Activated naive CD8-positive, alpha-beta T cell treated with anti-CD3 and anti-CD28 coated beads, Interleukin-2, amount 50 U/mL, for 16 hours (primary cell): ENCODE measurements around the gene SCARF1.

Experiments
- DNase-seq: peaks from one replicate; pipeline ENCODE4 v3.0.0-alpha.2; 2020; ENCODE audit warnings: low read depth, low spot score

Gene SCARF1

DNA sequence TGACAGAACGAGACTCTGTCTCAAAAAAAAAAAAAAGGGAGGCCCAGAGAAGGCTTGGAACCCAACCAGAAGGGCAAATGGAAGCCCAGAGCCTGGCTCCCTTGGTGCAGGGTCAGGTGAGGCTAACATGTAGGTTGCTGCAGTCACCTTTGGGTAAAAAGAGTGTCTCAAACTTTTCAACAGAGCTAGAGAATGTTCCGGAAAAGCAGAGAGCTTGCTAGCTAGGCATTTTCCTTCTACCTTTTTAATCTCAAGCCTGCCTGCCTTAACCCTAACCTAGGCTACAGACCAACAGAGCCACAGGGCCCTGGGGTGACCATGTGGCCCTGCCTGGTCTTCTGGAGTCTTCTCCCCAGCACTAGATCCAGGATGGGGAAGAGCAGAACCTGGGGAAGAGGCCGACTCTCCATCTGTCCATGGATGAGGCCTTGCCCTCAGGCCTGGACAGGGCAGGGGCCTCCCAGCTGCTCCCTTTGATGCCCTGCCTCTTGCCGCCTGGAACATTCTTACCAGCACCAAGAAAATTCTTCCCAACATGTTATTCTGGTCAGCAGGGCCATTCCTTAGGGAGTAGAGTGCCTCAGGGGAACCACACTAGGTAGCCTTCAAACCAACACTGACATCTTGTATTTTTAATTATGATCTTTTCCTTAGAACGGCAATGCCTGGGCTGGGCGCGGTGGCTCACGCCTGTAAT lies 47.0 kb downstream of the SCARF1 start:
- no peak for DNase-seq

DNA sequence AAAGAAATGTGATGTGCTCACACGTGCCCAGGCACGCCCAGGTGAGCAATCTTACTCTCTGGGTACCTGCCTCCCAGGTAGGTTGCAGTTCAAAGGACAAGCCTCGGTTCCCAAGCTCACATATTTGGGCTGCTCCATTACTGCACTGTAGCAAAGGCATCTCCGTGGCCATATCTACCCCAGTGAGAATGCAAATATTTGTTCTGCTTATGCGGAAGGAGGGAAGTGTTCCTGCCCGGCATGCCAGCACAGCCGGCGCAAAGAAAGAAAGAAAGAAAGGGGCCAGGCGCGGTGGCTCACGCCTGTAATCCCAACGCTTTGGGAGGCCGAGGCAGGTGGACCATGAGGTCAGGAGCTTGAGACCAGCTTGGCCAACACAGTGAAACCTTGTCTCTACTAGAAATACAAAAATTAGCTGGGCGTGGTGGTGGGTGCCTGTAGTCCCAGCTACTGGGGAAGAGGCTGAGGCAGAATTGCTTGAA lies 47.6 kb downstream of the SCARF1 start:
- no peak for DNase-seq

DNA sequence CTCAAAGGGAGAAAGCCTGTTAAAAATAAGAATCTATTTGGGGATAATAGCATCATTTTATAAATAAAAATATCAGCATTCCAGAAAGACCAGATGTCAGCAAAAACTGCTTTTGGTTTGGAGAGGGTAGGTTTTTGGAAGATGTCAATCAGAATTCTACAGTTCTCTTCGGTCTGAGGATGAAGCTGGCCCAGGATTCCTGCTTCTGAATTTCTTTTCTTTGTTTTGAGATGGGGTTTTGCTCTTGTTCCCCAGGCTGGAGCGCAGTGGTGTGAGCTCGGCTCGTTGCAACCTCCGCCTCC lies 52.0 kb downstream of the SCARF1 start:
- DNase-seq = no peak

DNA sequence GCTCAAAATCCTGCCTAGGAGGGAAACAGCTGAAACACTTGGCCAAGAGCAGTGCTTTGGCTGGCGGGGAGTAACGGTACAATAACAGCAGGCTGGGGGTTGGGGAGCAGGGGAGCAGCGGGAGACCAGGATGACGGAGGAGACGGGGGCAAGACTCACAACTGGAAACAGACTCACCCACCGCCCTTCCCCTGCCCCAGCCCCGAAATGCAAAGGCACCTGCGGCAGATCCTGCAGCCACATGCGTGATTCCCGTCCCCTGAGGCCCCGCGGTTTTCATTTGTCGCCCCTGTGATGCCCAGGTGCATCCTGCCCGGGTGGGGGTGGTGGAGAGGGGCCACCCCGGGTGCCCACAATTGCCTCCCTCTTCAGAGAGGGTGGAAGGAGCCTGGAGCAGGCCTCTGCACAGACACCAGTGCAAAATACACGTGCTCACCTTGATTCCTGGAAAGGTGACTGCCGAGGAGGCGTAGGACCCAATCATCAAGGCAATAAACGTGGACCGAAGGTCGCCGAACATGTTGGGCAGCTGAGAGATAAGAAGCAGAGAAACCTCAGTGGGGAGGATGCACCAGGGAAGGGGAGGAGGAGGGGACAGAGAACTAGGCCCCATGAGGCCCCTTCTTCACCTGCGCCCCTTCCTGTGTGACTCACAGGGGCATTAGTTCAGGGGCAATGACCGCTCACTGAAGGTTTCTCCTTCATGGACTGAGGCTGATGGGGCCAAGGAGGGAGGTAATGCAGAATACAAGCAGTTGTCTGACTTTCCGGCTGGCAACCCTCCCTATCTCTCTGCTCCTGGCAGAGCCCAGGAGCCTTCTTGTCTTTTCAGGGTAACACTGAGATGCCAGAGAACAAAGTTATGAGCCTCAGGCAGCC lies 52.5 kb downstream of the SCARF1 start:
- DNase-seq = no peak

DNA sequence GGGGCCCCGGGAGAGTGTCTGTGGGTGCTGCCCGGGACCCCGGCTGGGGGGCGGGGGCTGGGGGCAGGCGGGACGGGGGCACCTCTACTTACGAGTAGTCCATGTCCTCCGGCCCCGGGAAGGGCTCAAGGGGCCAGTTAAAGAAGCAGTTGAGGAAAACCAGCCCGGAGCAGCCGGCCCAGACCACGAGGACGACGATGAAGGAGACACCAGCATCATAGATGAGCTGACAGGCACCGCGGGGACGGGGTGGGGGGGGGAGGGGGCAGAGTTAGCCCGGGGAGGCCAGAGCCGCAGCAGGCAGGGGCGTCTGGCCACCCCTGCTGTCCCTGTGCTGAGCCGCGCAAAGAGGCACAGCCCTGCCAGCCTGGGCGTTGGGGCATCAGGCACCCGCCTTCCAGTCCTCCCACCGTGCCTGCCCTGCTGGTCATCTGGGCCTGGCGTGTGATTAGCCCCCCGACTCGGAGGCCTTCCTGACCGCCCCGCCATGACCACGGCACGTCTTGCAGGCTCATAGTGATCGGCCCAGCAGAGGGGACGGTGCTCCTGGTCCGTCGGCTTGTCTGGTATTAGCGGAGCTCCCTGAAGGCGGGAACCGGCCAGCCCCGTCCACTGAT lies 54.0 kb downstream of the SCARF1 start:
- DNase-seq = no peak

DNA sequence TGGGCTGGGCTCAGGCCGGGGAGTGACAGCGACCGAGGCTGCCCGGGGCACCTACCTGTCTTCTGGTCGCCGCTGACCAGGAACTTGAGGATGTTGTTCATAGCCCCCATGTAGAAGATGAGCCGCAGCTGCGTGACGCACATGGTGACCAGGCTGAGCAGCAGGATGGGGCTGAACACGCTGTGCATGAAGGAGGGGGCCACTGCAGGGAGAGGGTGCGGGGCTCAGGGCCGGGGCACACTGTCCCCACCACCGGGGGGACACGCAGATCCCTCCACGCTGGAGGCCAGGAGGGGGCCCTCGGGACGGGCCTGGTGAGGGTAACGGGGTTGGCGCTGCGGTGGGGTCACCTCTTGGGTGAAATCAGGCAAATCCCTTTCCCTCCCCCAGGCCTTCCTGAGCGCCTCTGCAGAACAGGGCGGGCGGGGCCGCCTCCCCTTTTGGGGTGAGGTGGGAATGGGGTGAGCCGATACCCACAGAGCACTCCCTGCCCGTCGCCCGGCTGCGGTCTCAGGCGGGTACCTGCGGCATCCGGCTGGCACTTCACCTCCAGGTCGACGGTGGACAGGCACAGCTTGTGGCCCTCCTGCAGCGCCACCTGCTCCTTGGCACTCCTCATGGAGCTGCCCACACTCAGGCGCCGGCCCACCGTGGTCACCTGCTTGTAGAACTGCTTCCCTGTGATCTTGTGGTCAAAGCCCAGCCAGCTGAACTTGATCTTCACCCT lies 54.6 kb downstream of the SCARF1 start:
- no peak for DNase-seq

DNA sequence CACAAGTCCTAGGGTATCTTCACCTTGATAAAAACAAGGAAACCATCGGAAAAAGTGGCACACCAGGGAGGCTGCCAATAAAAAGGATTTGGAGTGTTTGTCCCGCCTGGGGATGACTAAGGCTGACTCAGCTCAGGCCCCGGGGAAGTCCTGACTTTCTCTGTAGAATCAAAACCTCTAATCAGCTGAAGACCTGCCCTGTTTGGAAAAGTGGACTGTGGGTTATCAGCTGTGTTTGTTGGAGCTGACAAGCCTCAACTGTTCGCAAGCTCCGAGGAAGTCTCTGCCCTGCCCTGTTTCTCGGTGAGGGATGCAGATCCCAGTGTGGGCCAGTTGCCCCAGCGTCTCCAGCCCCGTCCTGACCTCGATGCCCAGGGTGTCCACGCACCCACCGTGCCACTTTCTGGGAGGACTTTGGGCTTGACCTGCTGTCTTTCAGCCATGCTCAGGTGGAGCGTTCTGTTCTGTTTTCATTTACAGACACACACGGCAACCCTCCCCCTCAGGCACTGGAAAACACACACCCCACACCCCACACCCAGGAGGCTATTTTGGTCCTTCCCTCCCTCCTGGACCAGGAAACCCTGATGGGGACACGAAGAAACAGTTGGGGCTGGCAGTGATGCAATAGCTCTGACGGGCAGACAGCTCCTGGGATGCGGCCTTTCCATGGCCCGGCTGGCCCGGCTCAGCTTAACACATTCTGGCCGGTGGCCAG lies 55.3 kb downstream of the SCARF1 start:
- no peak for DNase-seq

DNA sequence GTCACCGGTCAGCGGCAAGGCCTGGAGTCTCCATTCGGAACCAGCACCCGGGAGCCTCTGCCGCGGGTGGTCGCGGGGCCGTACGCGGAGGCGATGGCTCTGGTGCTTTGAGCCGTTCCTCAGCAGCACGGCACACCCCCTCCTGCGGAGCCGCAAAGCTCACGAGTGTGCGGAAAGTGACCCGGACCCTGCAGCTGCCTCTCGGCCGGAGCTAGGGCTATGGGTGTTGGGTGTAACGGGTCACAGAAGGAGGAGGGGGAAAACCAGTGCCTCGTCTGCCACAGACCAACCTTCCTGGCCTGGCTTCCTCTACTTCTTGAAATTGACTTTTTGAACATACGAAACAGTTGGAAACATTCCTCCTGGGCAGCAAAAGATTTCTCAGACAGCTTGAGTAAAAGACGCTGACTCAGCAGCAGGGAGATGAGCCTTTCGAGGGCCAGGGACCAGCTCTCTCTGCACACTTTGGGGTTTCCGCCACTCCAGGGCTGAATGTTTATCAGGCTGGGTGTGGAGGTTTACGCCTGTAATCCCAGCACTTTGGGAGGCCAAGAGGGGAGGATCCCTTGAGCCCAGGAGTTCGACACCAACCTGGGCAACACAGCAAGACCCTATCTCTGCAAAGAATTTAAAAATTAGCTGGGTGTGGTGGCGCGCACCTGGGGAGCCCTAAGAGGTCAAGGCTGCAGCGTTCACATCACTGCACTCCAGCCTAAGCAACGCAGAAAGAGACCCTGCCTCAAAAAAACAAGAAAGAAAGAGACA lies 56.5 kb downstream of the SCARF1 start:
- DNase-seq = no peak

DNA sequence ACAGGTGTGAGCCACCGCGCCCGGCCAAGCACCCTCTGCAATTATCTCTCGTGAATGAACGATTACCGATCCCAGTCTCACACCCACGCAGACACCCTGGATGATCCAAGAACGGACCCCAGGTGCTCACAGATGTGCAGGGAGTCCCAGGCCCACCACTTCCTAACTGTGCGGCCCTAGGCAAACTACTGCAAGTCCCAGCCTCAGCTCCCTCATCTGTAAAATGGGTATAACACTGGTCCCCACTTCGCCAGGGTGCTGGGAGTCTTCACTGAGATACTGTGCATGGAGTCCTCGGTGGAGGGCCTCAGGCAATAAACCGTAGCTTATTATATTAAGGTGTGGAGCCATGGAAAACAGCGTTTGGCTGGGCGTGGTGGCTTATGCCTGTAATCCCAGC lies 61.4 kb downstream of the SCARF1 start:
- no peak for DNase-seq
